H9 (cell line): ENCODE measurements around the gene GPD2. TPM values are rescaled to one million over a fixed set of nuclear protein-coding genes. Genes with fewer than 3 reads are reported as not detected.

Experiments
- DNase-seq: peaks from one replicate; pipeline ENCODE4 v3.0.0-alpha.2; 2017
- H2AFZ ChIP-seq: one replicate; pipeline ENCODE4 v1.6.1; 2013; ENCODE audit warnings: mild to moderate bottlenecking, low read length, control low read depth, moderate library complexity
- H2AK5ac ChIP-seq: 2 replicates; pipeline ENCODE4 v1.6.1; 2013; ENCODE audit warnings: low read length, control low read depth, mixed read lengths; ENCODE audit not compliant: insufficient read length
- H2BK120ac ChIP-seq: one replicate; pipeline ENCODE4 v1.6.1; 2013; ENCODE audit warnings: low read depth, mild to moderate bottlenecking, low read length, control low read depth, inconsistent platforms; ENCODE audit not compliant: poor library complexity, severe bottlenecking
- H2BK12ac ChIP-seq: 2 replicates; pipeline ENCODE4 v1.6.1; 2013; ENCODE audit warnings: low read length, control low read depth, mixed read lengths, low read depth; ENCODE audit not compliant: insufficient read length
- H2BK15ac ChIP-seq: 2 replicates; pipeline ENCODE4 v1.6.1; 2013; ENCODE audit warnings: low read depth, low read length, control low read depth
- H2BK20ac ChIP-seq: one replicate; pipeline ENCODE4 v1.6.1; 2013; ENCODE audit warnings: low read depth, mild to moderate bottlenecking, low read length, control low read depth, inconsistent platforms; ENCODE audit not compliant: poor library complexity, severe bottlenecking
- H2BK5ac ChIP-seq: 2 replicates; pipeline ENCODE4 v1.6.1; 2013; ENCODE audit warnings: low read length, control low read depth, mixed read lengths; ENCODE audit not compliant: insufficient read length
- H3K14ac ChIP-seq: 2 replicates; pipeline ENCODE4 v1.6.1; 2013; ENCODE audit warnings: low read length, control low read depth; ENCODE audit not compliant: insufficient read depth
- H3K18ac ChIP-seq: 2 replicates; pipeline ENCODE4 v1.6.1; 2013; ENCODE audit warnings: low read depth, mild to moderate bottlenecking, mixed read lengths, low read length, control low read depth; ENCODE audit not compliant: insufficient read length
- H3K23ac ChIP-seq: 2 replicates; pipeline ENCODE4 v1.6.1; 2013; ENCODE audit warnings: low read length, control low read depth, mixed read lengths, low read depth; ENCODE audit not compliant: insufficient read length
- H3K23me2 ChIP-seq: 2 replicates; pipeline ENCODE4 v1.6.1; 2013; ENCODE audit warnings: low read depth, mild to moderate bottlenecking, mixed read lengths, low read length, control low read depth; ENCODE audit not compliant: insufficient read length, poor library complexity, severe bottlenecking
- H3K27ac ChIP-seq: 2 replicates; pipeline ENCODE4 v1.5.1; 2013; ENCODE audit warnings: low read length, control low read depth, mixed read lengths, low read depth; ENCODE audit not compliant: insufficient read length
- H3K27me3 ChIP-seq: 2 replicates; pipeline ENCODE4 v1.6.1; 2013; ENCODE audit warnings: low read length, control low read depth, inconsistent platforms; ENCODE audit not compliant: insufficient read depth
- H3K4ac ChIP-seq: 2 replicates; pipeline ENCODE4 v1.6.1; 2013; ENCODE audit warnings: low read depth, mild to moderate bottlenecking, control low read depth, inconsistent platforms, low read length, moderate library complexity
- H3K4me1 ChIP-seq: 2 replicates; pipeline ENCODE4 v1.6.1; 2013; ENCODE audit warnings: low read length, control low read depth, inconsistent platforms; ENCODE audit not compliant: insufficient read depth
- H3K4me2 ChIP-seq: 2 replicates; pipeline ENCODE4 v1.6.1; 2013; ENCODE audit warnings: low read length, control low read depth, mixed read lengths; ENCODE audit not compliant: insufficient read length, insufficient read depth
- H3K56ac ChIP-seq: 2 replicates; pipeline ENCODE4 v1.6.1; 2013; ENCODE audit warnings: low read depth, mild to moderate bottlenecking, mixed read lengths, low read length, control low read depth; ENCODE audit not compliant: insufficient read length
- H3K79me1 ChIP-seq: 2 replicates; pipeline ENCODE4 v1.6.1; 2013; ENCODE audit warnings: low read depth, mild to moderate bottlenecking, moderate library complexity, low read length, control low read depth, inconsistent platforms; ENCODE audit not compliant: insufficient read depth, poor library complexity, severe bottlenecking
- H3K79me2 ChIP-seq: 2 replicates; pipeline ENCODE4 v1.6.1; 2013; ENCODE audit warnings: low read length, control low read depth, inconsistent platforms; ENCODE audit not compliant: insufficient read depth
- H3K9ac ChIP-seq: 2 replicates; pipeline ENCODE4 v1.6.1; 2013; ENCODE audit warnings: low read length, control low read depth, mixed read lengths; ENCODE audit not compliant: insufficient read length; ENCODE audit errors: extremely low read depth
- H3K9me3 ChIP-seq: one replicate; pipeline ENCODE4 v1.6.1; 2013; ENCODE audit warnings: low read depth, low read length, inconsistent platforms; ENCODE audit not compliant: control insufficient read depth
- H3T11ph ChIP-seq: one replicate; pipeline ENCODE4 v1.6.1; 2013; ENCODE audit warnings: mild to moderate bottlenecking, low read length, control low read depth, inconsistent platforms
- H4K20me1 ChIP-seq: one replicate; pipeline ENCODE4 v1.6.1; 2013; ENCODE audit not compliant: control insufficient read depth, insufficient read length, insufficient read depth
- H4K5ac ChIP-seq: 2 replicates; pipeline ENCODE4 v1.6.1; 2013; ENCODE audit warnings: low read depth, mild to moderate bottlenecking, mixed read lengths, low read length, control low read depth; ENCODE audit not compliant: insufficient read length
- H4K8ac ChIP-seq: replicated peaks from 2 replicates; pipeline ENCODE4 v1.6.1; 2013; ENCODE audit warnings: low read length, control low read depth, mixed read lengths, low read depth; ENCODE audit not compliant: insufficient read length
- H4K91ac ChIP-seq: 2 replicates; pipeline ENCODE4 v1.6.1; 2013; ENCODE audit warnings: low read depth, mild to moderate bottlenecking, moderate library complexity, mixed read lengths, low read length, control low read depth; ENCODE audit not compliant: insufficient read length
- H3K27ac Mint-ChIP-seq, 3 experiments: 2 replicates in 2 of 3; 3 replicates in 1 of 3; pipeline ENCODE4 v1.8.0; 2020 to 2021; ENCODE audit warnings: mixed read lengths in 3 of 3, mild to moderate bottlenecking in 1 of 3, moderate library complexity in 1 of 3
- H3K27me3 Mint-ChIP-seq: 2 replicates; pipeline ENCODE4 v1.8.0; 2021; ENCODE audit warnings: low read depth, mild to moderate bottlenecking, moderate library complexity, mixed read lengths
- H3K36me3 Mint-ChIP-seq, 3 experiments: 2 replicates in 2 of 3; 3 replicates in 1 of 3; pipeline ENCODE4 v1.8.0; 2020 to 2021; ENCODE audit warnings: low read depth in 3 of 3, mixed read lengths in 3 of 3; ENCODE audit not compliant: insufficient read depth in 1 of 3
- H3K4me1 Mint-ChIP-seq, 2 experiments: 2 replicates each; pipeline ENCODE4 v1.8.0; 2020; ENCODE audit warnings: mixed read lengths in 2 of 2
- H3K4me3 Mint-ChIP-seq, 2 experiments: 2 replicates in 1 of 2; 3 replicates in 1 of 2; pipeline ENCODE4 v1.8.0; 2020 to 2021; ENCODE audit warnings: mild to moderate bottlenecking in 2 of 2, mixed read lengths in 2 of 2, moderate library complexity in 1 of 2
- H3K9me3 Mint-ChIP-seq, 2 experiments: 2 replicates in 1 of 2; 3 replicates in 1 of 2; pipeline ENCODE4 v1.8.0; 2020; ENCODE audit warnings: mild to moderate bottlenecking in 2 of 2, mixed read lengths in 2 of 2, moderate library complexity in 1 of 2
- WGBS: extraction: QIAGEN DNeasy Blood & Tissue Kit; methylation state at CpG from one replicate; pipeline ENCODE4 v1.1.7; 2013; ENCODE audit warnings: missing lambda C conversion rate, low lambda C conversion rate, mixed read lengths; ENCODE audit not compliant: insufficient read length; ENCODE audit errors: extremely low coverage; 5-methylcytosine and 5-hydroxymethylcytosine counted together
- total RNA-seq: library from RNA; stranded (reverse); gene quantifications from 2 replicates; pipeline ENCODE4 v1.2.1, GENCODE V29; 2021
- TF ChIP-seq, protein P1 (sequence below): fragments of 200-600 bp; sonication (generic); conservative IDR thresholded peaks from 3 replicates; pipeline ENCODE4 v1.8.0; 2021; ENCODE audit warnings: antibody characterized with exemption, mild to moderate bottlenecking

Gene GPD2
- total RNA-seq, 1 experiment from 2014 or later: 46.0 TPM

DNA sequence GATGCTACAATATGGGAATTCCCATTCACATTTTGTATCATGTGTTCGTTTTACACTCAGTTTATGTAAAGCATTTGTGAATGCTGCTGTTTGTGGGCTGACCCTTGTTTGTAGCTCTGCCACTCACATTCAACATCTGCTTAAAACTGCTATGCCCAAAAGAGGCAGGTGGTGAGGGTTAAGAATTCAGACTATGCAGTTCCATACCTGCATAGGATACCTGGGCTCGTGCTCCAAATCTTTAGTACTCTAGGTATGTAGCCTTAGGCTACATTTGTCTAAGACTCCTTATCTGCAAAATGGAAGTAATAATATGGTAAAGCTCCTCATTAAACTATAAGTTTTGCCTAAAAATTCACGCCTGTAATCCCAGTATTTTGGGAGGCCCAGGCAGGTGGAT is 199.5 kb downstream of the GPD2 start:
- Histone ChIP-seq H3K18ac (no peak overlapping the region), H3K4ac (no peak overlapping the region), H3K14ac (no peak overlapping the region), H3K79me2 (no peaks in the 10 kb centered on the region), H3K4me1 (peaks cover 2% of the 10 kb centered on the region; the same call in 1 of the 2 replicates), H3T11ph (no peak overlapping the region), H2AK5ac (no peak overlapping the region), H4K91ac (no peak overlapping the region), H3K27ac (no peak overlapping the region), H4K8ac (no peak overlapping the region), H2AFZ (no peak overlapping the region), H3K4me2 (no peak overlapping the region), H3K9ac (no peak overlapping the region), H2BK15ac (no peak overlapping the region), H3K23ac (no peak overlapping the region), H2BK5ac (no peak overlapping the region), H3K23me2 (no peaks in the 10 kb centered on the region), H4K20me1 (no peaks in the 10 kb centered on the region), H2BK12ac (no peak overlapping the region), H3K56ac (no peak overlapping the region), H3K9me3 (no peaks in the 10 kb centered on the region), H2BK20ac (no peak overlapping the region), H4K5ac (no peak overlapping the region), H3K79me1 (no peaks in the 10 kb centered on the region), H2BK120ac (no peak overlapping the region), H3K27me3 (no peaks in the 10 kb centered on the region)
- Mint-ChIP-seq H3K27me3 (no peaks in the 10 kb centered on the region), H3K9me3 (peaks cover 6 to 7% of the 10 kb centered on the region in 2 experiments; a peak in 4 of 5 replicates), H3K27ac (no peak overlapping the region; a peak in 1 of 7 replicates), H3K36me3 (peaks cover 3 to 8% (median 3%) of the 10 kb centered on the region in 3 experiments; a peak in 4 of 7 replicates), H3K4me1 (peaks cover 22 to 28% of the 10 kb centered on the region in 2 experiments), H3K4me3 (no peak overlapping the region)
- WGBS: no CpG with 5 or more reads among the region's 3 CpGs
- DNase-seq: no peak
- TF ChIP-seq, protein P1, sequence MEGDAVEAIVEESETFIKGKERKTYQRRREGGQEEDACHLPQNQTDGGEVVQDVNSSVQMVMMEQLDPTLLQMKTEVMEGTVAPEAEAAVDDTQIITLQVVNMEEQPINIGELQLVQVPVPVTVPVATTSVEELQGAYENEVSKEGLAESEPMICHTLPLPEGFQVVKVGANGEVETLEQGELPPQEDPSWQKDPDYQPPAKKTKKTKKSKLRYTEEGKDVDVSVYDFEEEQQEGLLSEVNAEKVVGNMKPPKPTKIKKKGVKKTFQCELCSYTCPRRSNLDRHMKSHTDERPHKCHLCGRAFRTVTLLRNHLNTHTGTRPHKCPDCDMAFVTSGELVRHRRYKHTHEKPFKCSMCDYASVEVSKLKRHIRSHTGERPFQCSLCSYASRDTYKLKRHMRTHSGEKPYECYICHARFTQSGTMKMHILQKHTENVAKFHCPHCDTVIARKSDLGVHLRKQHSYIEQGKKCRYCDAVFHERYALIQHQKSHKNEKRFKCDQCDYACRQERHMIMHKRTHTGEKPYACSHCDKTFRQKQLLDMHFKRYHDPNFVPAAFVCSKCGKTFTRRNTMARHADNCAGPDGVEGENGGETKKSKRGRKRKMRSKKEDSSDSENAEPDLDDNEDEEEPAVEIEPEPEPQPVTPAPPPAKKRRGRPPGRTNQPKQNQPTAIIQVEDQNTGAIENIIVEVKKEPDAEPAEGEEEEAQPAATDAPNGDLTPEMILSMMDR: no peak

Other genes with a start within 250 kb of the GPD2 start
- gene NR4A2, start 103.7 kb upstream of the GPD2 start, total RNA-seq: 1.5 and 2.0 TPM in 2 replicates